Ureter (tissue), 1 donor: ENCODE measurements around the gene KLF15. TPM values are rescaled to one million over a fixed set of nuclear protein-coding genes. Genes with fewer than 3 reads are reported as not detected.

Experiments
- DNase-seq: peaks from one replicate; pipeline ENCODE4 v3.0.0-alpha.2; 2020; ENCODE audit warnings: low spot score
- total RNA-seq: library from RNA; stranded (reverse); gene quantifications from one replicate; pipeline ENCODE4 v1.2.4, GENCODE V29; 2023
- donor health status: DM: yes; HTN: yes; CAD: no.

KLF15 gene
- total RNA-seq, result 18.9 TPM

DNA sequence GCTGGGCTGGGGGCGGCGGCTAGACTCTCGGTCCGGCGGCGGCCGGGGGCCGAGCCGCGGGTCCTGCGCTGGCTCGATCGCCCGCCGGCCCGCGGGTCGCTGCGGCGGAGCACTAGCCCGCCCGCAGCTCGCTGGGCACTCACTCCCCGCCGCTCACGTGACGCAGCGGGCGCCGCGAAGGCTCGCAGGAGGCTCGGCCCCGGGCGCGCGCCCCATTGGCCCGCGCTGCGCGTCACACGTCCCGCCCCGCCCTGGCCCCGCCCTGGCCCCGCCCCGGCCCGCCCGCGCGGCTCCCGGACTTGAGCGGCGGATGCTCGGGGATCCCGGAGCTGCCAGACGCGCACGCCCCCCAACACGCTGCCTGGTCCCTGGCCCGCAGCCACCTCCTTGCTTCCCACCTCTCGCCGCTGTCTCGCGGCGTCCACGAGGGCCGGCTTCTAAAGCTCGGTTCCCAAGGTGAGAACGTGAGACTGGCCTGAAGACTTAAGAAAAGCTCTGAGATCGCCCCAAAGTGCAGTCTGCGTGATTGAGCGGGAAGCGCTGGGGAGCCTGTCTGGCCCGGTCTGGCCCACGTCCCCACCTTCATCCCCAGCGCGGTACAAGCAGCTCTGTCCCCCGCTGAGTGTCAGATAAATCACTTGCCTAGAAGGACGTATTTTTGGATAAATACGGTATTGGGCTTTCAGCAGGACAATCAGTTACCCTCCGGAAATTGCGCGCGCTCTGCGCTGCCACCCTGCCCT, at the start of gene KLF15:
Gene KLF15, minus strand, starts transcription at position 114 of the 743 bp plus-strand sequence. CDS start 4,486 bp downstream, outside the sequence.
- peak; percentile 89 for DNase-seq

DNA sequence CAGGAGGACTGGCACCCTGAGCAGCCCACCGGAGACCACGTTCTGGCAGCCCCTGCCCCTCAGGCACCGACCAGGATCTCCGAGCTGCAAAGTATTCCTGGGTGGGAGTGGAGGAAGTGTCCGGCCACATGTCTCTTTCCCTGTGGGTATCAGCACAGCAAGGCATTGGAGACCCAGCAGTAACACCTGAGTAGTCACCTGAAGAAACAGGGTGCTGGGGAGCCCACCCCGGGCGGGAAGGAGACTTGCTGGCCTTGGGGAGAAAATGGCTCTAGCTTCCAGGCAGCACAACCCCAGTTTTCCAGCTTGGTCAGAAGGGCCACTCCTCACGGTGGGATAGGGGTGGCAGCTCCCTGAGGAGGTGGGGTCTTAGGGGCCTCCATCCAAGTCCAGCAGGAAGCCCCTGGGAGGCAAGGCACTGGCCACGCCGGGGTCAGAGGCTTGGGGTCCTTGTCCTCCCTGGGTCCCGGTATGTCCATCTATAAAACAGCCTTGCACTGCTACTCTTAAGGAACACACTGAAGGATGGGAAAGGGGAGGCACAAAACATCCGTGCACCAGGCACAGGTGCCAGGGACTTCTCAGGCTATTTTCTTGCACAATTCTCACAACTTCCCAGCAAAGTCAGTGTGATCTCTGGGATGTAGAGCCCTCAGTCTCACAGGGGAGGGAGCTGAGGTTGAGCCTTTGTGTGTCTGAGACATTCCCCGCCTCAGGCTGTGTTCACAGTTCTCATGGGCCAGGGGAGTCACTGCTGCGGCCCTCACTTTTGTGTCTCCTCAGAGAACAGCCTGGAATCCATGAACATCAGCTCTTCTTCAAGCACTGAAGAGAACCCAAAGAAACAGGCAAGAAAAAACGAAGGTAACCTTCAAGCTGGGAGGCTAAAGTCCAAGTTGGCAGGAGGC, 49.4 kb upstream of the KLF15 start:
- DNase-seq, result no peak

DNA sequence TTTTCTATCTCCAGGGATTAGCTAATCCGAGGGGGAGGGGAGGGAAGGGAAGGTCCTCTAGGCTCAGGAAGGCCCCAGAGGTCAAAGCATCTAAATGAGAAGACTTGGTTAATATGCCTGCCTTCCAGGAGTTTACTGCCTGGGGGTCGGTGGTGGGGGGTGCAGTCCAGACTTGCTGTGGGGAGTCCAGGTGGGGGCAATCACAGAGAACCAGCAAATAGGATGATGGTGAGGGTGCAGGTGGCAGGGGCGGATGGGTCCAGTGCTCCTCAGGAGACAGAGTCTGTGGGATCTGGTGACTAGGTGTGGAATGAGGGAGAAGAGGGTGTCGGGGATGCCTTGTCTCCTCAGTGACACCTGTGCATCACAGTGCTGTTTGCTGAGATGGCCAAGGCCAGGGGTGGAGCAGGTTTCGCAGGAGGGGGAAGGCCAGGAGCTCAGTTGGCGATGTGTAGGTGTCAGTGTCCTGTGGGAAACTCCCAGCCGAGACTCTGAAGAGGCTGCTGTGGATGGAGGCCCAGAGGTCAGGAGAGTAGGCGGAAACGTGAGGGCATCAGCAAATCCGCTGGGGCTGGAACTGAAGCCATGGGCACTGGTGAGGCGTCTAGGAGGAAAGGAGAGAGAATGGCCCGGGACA, 45.6 kb upstream of the KLF15 start:
- no peak for DNase-seq

DNA sequence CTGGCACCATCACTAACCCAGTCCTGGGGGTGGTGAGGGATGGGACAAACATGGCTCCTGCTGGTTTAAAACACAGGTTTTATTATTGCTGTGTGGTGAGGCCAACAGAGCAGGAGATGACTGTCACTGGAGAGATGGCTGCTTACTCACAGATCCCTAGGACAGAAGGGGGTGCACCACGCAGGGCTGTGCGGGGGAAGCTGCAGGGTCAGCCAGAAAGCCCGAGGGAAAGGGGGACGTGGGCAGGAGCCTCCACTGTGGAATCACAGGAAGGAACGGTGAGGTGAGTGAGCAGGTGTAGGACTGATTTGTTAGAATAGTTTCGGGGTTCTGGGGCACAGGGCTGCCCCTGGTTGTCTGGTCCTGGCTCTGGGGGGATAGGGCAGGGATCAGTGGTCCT, 45.0 kb upstream of the KLF15 start:
- no peak for DNase-seq

DNA sequence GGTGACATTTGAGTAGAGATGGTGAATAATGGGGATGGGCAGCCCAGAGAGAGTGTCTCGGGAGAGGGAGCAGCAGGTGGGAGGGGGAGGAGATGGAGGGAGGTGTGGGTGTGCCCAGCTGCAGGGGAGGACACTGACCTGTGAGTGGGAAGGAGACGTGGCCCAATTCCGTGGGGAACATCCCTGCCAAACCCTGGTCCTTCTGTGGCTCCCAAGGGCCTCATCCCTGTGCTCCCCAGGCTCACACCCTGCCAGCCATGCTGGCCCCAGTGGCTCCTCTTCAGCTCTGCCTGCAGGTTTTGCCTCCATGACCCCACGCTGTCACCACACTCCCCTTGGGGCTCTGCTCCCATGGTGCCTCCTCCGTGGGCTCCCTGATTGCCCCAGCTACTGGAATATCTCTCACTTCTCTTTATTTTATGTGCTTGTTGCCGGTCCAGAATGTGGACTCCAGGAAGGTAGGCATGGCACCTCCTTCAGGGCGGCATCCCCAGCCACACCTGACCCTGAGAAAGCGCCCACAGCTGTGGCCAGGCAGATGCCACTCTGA, 44.5 kb upstream of the KLF15 start:
- no peak for DNase-seq

DNA sequence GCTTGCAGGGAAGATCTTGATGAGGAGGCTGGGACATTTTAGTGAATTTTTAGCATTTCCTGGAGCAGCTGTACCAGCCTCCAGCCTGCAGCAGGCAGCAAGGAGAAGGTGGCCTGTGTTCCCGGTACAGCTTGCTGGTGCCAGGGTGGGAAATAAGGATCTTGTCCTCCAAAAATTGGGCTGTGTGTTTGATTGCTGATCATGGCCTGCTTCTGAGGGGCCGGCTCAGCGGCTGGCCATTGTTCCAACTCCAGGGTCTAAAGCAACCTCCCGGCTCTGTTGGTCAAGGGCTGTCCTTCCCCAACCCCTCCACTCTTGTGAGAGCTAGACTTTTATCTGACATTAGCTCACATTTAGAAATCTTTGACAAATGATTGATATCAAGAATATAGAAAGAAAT, 42.5 kb upstream of the KLF15 start:
- no peak for DNase-seq

DNA sequence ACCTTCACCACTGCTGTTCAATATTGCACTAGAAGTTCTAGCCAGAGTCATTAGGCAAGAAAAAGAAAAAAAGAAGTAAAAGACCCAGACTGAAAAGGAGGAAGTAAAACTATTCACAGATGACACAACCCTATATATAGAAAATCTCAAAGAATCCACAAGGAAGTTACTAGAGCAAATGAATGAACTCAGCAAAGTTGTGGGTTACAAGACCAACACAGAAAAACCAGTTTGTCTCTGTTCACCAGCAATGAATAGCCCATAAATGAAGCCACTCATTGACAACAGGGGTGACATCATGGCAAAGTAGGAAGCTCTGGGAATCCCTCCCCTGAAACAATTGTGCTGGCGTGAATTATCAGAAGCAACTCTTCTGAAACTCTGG, 42.1 kb upstream of the KLF15 start:
- DNase-seq, result no peak

DNA sequence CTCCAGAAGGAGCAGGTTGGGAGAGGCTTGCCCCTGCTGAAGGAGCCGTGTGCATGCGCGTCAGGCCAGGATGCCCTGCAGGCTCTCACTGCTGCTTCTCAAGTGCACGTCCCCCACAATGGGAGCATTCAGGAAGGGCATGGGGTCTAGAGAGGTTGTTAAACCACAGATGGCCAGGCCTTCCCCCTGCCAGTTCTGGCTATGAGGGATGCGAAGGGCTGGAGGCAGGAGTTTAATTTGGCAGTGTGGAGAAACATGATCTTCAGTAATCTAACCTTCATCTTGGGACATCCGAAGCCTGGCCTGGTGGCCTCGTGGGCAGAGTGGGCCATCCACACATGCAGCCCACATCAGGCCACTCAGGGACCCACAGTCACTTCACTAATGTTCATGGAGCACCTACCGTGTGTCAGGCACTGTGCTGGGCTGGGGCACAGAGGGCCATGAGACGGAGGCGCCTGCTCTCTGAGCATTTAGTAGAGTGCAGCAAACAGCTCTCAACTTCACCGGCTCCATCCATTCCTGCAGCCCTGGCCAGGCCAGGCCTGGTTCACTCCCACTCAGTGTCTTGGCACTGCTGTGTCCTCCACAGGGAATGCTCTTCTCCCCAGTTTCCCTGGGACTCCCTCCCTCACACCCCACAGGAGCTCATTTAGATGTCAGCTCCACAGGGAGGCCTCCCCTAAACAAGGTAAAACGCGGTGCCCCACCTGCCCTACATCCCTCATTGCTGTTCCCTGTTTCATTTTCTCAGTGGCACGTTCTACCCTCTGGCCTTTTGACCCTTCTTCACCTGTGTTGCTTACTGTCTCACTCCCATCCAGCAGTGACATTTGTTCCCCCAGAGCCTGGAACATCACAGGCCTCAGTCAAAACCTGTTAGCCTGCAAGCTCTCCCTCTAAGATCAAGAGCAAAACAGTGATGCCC, 41.5 kb upstream of the KLF15 start:
- DNase-seq, result no peak

DNA sequence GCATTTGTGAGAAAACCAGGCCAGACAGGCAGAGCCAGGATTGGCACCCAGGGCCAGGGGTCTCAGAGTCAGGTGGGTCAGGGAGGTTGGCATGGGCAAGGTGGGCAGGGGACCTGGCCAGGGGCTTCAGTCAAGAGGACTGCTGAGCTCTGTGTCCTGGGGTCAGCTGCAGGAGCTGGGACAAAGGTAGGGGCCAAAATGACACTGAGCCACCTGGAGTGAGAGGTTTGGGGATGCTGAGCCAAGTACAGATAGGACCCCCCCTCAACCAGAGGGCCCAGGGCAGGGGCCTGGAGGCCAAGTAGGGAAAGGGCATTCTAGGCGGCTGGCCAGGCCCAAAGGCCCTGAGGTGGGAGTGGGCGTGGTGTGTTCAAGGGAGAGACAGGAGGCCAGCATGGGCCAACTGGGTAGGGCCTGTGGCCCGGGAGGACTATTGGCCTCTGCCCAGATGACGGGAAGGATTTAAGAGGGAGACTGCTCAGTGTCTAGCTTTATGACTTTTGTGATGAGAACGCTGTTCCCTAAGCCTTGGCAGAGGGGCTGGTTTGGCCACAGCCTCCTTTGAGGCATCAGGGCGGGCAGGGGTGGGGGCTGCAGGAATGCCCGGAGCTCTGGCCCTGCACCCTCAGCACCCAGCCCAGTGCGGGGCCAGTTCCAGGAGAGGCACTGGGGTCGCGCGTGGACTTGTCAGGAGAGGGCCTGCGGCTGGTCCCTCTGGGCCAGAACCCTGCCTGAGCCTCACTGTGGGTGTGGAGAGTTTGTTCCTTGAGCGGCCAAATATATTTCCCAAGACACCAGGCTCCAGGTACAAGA, 40.6 kb upstream of the KLF15 start:
- no peak for DNase-seq

DNA sequence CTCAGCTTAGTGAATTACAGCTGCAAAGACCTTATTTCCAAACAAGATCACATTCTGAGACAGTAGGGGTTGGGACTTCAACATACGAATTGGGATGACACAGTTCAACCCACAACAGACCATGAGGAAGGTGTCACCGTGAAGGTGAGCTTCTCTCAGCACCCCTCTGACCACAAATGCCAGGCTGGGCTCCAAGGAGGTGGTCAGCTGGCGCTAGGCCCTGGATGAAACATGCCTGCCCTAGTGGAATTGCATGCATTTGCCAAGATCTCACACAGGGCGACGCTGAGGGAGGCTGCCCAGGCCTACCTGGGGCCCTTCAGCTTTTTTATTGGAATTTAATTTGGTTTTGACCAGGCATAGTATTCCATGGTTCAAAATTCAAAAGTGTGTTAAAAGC, 39.3 kb upstream of the KLF15 start:
- DNase-seq, result no peak

DNA sequence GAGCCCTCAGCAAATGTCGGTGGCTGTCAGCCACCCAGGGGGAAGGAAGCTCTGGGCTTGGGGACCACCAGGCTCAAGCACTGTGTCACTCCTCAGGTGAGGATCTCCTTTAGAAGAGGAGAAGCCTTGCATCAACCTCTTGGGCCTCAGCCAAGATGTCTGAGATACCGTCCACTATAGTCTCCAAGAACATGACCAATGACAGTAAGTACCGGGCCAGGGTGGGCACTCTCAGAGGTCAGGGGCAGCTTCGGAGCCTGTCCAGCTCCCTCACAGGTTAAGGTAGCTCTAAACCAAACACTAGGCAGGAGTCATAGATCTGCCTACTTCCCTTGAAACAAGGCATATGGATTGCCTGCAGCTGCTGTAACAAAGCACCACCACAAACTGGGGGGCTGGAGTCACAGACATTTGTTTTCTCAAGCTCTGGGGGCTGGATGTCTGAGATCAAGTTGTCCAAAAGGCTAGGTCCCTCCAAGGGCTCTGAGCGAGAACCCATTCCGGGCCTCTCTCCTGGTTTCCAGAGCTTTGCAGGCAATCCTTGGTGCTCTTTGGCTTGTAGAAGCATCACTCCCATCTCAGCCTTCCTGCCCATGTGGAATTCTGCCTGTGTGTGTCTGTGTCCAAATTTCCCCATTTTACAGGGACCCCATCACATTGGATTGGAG, 38.8 kb upstream of the KLF15 start:
- DNase-seq, result no peak

DNA sequence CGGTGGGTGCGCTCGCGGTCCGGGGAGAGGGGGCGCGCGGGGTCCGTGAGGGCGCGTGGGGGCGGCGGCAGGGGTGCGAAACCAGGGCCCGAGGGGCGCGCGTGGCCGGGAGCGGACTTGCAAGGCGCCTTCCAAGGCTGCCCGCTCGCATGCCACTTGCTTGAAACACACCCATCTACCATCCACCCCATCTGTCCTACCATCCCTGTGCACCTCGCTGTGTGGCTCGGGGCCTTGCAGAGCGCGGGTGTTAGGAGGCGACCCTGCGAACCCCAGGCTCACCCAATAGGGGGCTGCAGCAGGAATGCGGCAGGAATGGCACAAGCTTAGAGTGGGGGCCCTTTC, 37.7 kb upstream of the KLF15 start:
- no peak for DNase-seq

DNA sequence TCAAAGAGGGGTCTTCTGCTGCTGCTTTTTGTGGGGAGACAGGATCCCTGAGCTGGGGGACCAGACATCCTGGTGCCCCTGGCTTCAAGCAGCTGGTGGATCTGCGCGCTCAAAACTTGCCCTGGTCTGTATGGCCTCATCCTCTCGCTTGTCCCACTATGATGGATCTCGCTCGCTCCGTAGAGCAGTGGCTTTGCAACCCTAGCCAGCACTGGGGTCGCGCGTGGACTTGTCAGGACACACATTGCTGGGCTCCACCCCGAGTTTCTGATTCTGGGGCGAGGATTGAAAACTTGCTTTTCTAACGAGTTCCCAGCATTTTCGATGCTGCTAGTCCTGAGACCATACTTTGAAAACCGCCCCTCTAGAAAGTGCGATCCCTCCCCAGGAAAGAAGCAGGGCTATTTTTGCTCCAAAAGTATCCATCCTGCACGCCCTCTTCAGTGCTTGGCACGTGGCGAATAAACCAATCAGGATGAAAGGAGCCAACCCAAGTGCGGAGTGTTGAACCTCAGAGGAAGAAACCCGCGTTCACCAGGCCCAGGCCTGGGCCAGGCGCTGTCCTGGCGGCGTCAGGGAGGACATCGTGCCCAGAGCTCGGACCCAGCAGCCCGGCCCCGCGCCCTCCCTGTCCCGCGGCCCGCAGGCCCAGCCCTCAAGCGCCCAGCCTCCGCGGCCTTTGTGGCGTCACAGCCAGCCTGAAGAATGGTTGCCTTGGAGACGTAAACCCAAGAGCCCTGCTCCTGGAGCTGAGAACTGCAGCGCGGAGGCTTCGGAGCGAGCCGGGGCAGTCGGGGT, 37.2 kb upstream of the KLF15 start, which contains the start of gene CFAP100:
Gene CFAP100, plus strand, starts transcription at position 731 of the 798 bp plus-strand sequence. CDS start 1,092 bp downstream, outside the sequence.
- DNase-seq, result no peak

DNA sequence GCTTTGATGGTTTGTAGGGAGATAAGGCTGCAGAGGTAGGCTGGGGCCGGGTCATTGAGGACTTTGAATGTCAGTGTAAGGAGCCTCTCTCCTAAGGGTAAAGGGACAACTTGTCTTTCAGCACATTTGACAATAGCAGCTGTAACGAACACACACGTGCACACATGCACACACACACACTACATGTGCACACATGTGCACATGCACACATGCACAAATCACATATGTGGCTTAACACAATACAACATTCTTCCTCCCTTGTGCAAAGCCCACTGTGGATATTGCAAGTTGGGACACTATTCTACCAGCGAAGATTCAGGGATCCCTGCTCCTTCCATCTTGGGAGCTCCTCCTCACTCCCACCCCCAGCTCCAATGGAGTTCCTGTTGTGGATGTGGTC, 36.4 kb upstream of the KLF15 start:
- no peak for DNase-seq

DNA sequence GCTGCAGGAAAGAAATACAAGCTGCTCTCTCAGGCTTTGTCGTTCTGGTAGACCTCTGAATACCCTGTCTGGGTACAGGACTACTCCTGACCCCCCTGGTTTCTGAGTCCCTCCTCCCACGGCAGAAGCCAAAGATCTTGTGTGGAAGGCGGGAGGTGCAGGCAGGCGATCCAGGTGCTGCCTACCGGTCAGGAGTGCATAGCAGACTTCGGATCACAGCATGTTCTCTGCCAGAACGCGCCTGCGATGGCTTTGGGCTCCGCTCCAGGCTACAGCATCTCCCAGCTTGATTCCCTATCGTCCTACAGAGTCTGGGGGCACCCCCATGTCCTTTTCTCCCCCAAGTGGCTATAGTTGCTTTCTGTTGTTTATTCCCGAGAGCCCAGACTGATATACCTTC, 35.0 kb upstream of the KLF15 start:
- no peak for DNase-seq

DNA sequence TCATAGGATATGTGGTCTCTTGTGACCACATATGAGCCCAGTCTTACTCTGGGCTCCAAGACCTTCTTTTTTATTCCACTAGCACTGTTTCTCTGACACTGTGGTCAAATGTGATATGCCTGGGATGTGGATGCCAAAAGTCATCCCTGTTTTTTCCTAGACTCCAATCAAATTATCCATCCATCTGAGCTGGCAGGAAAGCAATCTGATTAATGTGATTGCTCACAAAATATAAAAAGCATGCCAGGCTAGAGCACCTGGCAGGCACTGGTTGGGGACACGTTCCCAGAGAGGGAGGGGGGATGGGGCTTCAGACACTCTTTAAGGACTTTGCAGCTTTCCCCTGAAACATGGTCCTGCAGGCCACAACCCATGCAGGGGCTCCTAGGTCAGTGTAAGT, 34.4 kb upstream of the KLF15 start:
- no peak for DNase-seq

DNA sequence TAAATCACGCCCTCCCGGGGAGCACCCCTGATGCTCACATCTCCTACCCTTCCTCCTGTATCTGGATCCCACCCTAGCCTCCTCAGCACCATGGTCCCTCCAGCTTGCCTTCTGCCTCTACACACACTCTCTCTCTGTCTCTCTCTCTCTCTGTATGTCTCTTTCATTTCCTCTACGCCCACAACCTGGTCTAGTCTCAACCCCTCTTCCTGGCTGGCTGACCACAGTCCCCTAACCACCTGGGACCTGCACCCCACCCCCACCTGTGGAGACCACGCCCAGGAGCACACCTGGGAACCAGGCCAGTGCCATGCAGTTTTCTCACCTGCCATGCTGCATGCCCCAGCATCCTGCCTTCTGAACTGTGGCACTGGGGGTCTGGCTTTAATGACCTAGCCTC, 33.5 kb upstream of the KLF15 start:
- no peak for DNase-seq

DNA sequence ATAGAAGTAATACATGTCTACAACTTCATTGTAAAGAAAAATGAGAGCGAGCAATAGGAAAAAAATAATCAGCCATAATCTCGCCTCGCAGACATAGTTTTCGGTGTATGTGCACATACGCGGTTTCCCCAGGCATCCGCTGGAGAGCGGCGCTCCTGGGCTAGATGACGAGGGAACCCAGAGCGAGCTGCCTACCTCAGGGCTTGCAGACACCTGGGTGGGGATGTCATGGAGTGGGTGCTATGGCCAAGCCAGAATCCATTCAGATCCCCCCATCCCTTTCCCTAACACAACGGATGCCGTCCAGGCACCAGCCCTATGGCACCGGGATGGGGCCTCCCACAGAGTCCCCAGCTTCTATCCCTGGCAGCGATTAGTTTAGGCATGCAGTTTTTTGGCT, 33.0 kb upstream of the KLF15 start:
- DNase-seq, result no peak

DNA sequence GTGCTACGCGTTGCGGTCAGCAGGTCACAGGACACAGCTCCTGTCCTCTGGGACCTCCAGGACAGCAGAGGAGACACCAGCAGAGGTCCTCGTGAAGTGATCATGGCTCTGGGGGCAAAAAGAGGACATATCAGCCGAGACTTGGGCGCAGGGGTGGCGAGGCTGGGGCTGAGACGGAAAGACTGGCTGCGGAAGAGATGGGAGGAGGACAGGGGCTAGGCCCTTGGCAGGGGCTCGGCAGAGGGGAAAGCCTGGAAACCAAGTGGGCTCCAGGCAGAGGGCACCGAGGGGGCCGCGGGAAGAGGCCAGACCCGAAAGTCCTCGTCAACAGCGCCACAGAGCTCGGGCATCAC, 32.6 kb upstream of the KLF15 start:
- no peak for DNase-seq
